HepG2 (cell line): ENCODE results near the gene IRS1. TPM values are rescaled to one million over a fixed set of nuclear protein-coding genes. Genes with fewer than 3 reads are reported as not detected.

ENCODE experiments used
- AGO2 ChIP-seq: fragments of 200-400 bp; formaldehyde crosslinking; optimal IDR thresholded peaks from 2 replicates; pipeline ENCODE3; 2017; ENCODE audit warnings: mild to moderate bottlenecking, low read depth, low read length, moderate library complexity
- ARHGAP35 ChIP-seq: sonication (generic); formaldehyde crosslinking; IDR thresholded peaks from 2 replicates; pipeline ENCODE4 v1.9.0; 2022; ENCODE audit warnings: mild to moderate bottlenecking, inconsistent platforms, moderate library complexity, missing genetic modification reagents, borderline replicate concordance
- ATF1 ChIP-seq: IDR thresholded peaks from 2 replicates; pipeline ENCODE4 v1.6.1; 2016; ENCODE audit warnings: mild to moderate bottlenecking, control low read depth
- CC2D1A ChIP-seq: sonication (generic); formaldehyde crosslinking; IDR thresholded peaks from 2 replicates; pipeline ENCODE4 v1.8.1; 2023; ENCODE audit warnings: mild to moderate bottlenecking, missing genetic modification reagents
- EHMT2 ChIP-seq: fragments of 200-600 bp; sonication (generic); IDR thresholded peaks from 2 replicates; pipeline ENCODE4 v1.7.0; 2017; ENCODE audit warnings: antibody characterized with exemption, low read depth, low read length, borderline replicate concordance
- ELF1 ChIP-seq: sonication (generic); formaldehyde crosslinking; IDR thresholded peaks from 2 replicates; pipeline ENCODE4 v1.4.0; 2020; ENCODE audit warnings: missing genetic modification reagents
- HDAC2 ChIP-seq: sonication (generic); formaldehyde crosslinking; IDR thresholded peaks from 2 replicates; pipeline ENCODE4 v1.4.0; 2020; ENCODE audit warnings: missing genetic modification reagents
- KAT8 ChIP-seq: IDR thresholded peaks from 2 replicates; pipeline ENCODE4 v1.6.1; 2016; ENCODE audit warnings: missing genetic modification reagents, missing compliant biosample characterization
- KLF11 ChIP-seq: IDR thresholded peaks from 2 replicates; pipeline ENCODE4 v1.6.1; 2016; ENCODE audit warnings: missing compliant biosample characterization
- KMT2A ChIP-seq: sonication (generic); formaldehyde crosslinking; IDR thresholded peaks from 2 replicates; pipeline ENCODE4 v1.4.0; 2020; ENCODE audit warnings: missing genetic modification reagents
- MZF1 ChIP-seq: sonication (generic); formaldehyde crosslinking; IDR thresholded peaks from 2 replicates; pipeline ENCODE4 v1.8.1; 2023; ENCODE audit warnings: mild to moderate bottlenecking, missing genetic modification reagents, borderline replicate concordance
- NCOR1 ChIP-seq: fragments of 200-600 bp; sonication (generic); IDR thresholded peaks from 2 replicates; pipeline ENCODE4 v1.7.0; 2017; ENCODE audit warnings: antibody characterized with exemption, low read length, borderline replicate concordance
- NFIB ChIP-seq: sonication (generic); formaldehyde crosslinking; IDR thresholded peaks from 2 replicates; pipeline ENCODE4 v1.9.0; 2021; ENCODE audit warnings: missing genetic modification reagents, mild to moderate bottlenecking, borderline replicate concordance
- NRL ChIP-seq: sonication (generic); formaldehyde crosslinking; IDR thresholded peaks from 2 replicates; pipeline ENCODE4 v1.5.0; 2020; ENCODE audit warnings: missing genetic modification reagents, mild to moderate bottlenecking, moderate library complexity, borderline replicate concordance
- RARA ChIP-seq: IDR thresholded peaks from 2 replicates; pipeline ENCODE4 v1.6.1; 2016; ENCODE audit warnings: missing genetic modification reagents, missing compliant biosample characterization
- RFXAP ChIP-seq: sonication (generic); formaldehyde crosslinking; IDR thresholded peaks from 2 replicates; pipeline ENCODE4 v1.4.0; 2020; ENCODE audit warnings: missing genetic modification reagents, borderline replicate concordance
- RXRA ChIP-seq: sonication (generic); formaldehyde crosslinking; IDR thresholded peaks from 2 replicates; pipeline ENCODE4 v1.5.1; 2020; ENCODE audit warnings: missing genetic modification reagents
- SALL1 ChIP-seq: sonication (generic); formaldehyde crosslinking; IDR thresholded peaks from 2 replicates; pipeline ENCODE4 v1.8.0; 2022; ENCODE audit warnings: mild to moderate bottlenecking, missing genetic modification reagents
- SIX1 ChIP-seq: sonication (generic); formaldehyde crosslinking; IDR thresholded peaks from 2 replicates; pipeline ENCODE4 v1.4.0; 2020; ENCODE audit warnings: missing genetic modification reagents, borderline replicate concordance
- ZFP91 ChIP-seq: sonication (generic); formaldehyde crosslinking; IDR thresholded peaks from 2 replicates; pipeline ENCODE4 v1.9.0; 2022; ENCODE audit warnings: missing genetic modification reagents, mild to moderate bottlenecking, borderline replicate concordance
- ZNF451 ChIP-seq: sonication (generic); formaldehyde crosslinking; IDR thresholded peaks from 2 replicates; pipeline ENCODE4 v1.5.0; 2020; ENCODE audit warnings: mild to moderate bottlenecking, missing genetic modification reagents
- ZNF557 ChIP-seq: sonication (generic); formaldehyde crosslinking; IDR thresholded peaks from 2 replicates; pipeline ENCODE4 v1.4.0; 2020; ENCODE audit warnings: missing genetic modification reagents
- ZNF740 ChIP-seq: sonication (generic); formaldehyde crosslinking; IDR thresholded peaks from 2 replicates; pipeline ENCODE4 v1.4.0; 2020; ENCODE audit warnings: missing genetic modification reagents
- ZSCAN12 ChIP-seq: sonication (generic); formaldehyde crosslinking; IDR thresholded peaks from 2 replicates; pipeline ENCODE4 v1.9.0; 2021; ENCODE audit warnings: mild to moderate bottlenecking, missing genetic modification reagents
- ZSCAN9 ChIP-seq: IDR thresholded peaks from 2 replicates; pipeline ENCODE4 v1.6.1; 2016; ENCODE audit warnings: borderline replicate concordance
- polyA plus RNA-seq, 8 experiments: library from polyadenylated mRNA; depleted of rRNA in 3 of 8; stranded (reverse) in 7 of 8; unstranded in 1 of 8; fragments of >200 nt; fragmentation: Illumina TruSeq in 4 of 8; extraction: Trizol in 4 of 8; gene quantifications; 2 replicates each; pipeline versions ENCODE4 v1.2.1 to v1.2.3, GENCODE V29; 2011 to 2016; ENCODE audit warnings: low read depth in 4 of 8, missing spikeins in 1 of 8, mixed read lengths in 1 of 8; ENCODE audit not compliant: insufficient read depth in 1 of 8
- total RNA-seq, 5 experiments: library from RNA; depleted of rRNA; stranded (reverse); fragments of >200 nt; fragmentation: Illumina TruSeq; extraction: Trizol; gene quantifications; 2 replicates each; pipeline ENCODE4 v1.2.3, GENCODE V29; 2016; ENCODE audit warnings: low read depth in 1 of 5
- TF ChIP-seq, protein P1 (sequence below): IDR thresholded peaks from 2 replicates; pipeline ENCODE4 v1.6.1; 2016; ENCODE audit warnings: control low read depth
- TF ChIP-seq, protein P2 (sequence below): sonication (generic); formaldehyde crosslinking; IDR thresholded peaks from 2 replicates; pipeline ENCODE4 v1.5.0; 2020; ENCODE audit warnings: mild to moderate bottlenecking, missing genetic modification reagents

The IRS1 gene
- total and polyA plus RNA-seq, 2 of the 13 experiments (the other 11 are each of a cell fraction or from before 2014, with no cell fraction given): 8.7 to 9.0 TPM

- TF ChIP-seq EHMT2 (0 out of 2 replicates have a peak, but pooled peaks have one; percentile 74), ZNF557 (CRISPR knock-in tag) (peak; percentile 1; the same call in 1 of the 2 replicates), AGO2 (peak; percentile 54), SIX1 (CRISPR knock-in tag) (no peak; the same call in 1 of the 2 replicates), RFXAP (CRISPR knock-in tag) (no peak), NFIB (CRISPR knock-in tag) (no peak), ELF1 (CRISPR knock-in tag) (no peak; the same call in 1 of the 2 replicates), ZNF740 (CRISPR knock-in tag) (no peak), KMT2A (CRISPR knock-in tag) (peak; percentile 1; the same call in 1 of the 2 replicates), ZSCAN9 (CRISPR knock-in tag) (no peak; the same call in 1 of the 2 replicates), ATF1 (CRISPR knock-in tag) (peak; percentile 68; the same call in 1 of the 2 replicates), SALL1 (CRISPR knock-in tag) (peak; percentile 23; the same call in 1 of the 2 replicates), KLF11 (CRISPR knock-in tag) (0 out of 2 replicates have a peak, but pooled peaks have one; percentile 15), HDAC2 (CRISPR knock-in tag) (peak; percentile 24; the same call in 1 of the 2 replicates), RXRA (CRISPR knock-in tag) (no peak; the same call in 1 of the 2 replicates), ZNF451 (CRISPR knock-in tag) (0 out of 2 replicates have a peak, but pooled peaks have one; percentile 13), RARA (CRISPR knock-in tag) (peak; percentile 39), ARHGAP35 (CRISPR knock-in tag) (peak; percentile 30; the same call in 1 of the 2 replicates), CC2D1A (no peak), NCOR1 (no peak), MZF1 (CRISPR knock-in tag) (no peak; the same call in 1 of the 2 replicates), KAT8 (CRISPR knock-in tag) (peak; percentile 48), NRL (CRISPR knock-in tag) (peak; percentile 57; the same call in 1 of the 2 replicates), ZFP91 (CRISPR knock-in tag) (peak; percentile 86; the same call in 1 of the 2 replicates), ZSCAN12 (no peak)
- TF ChIP-seq, protein P1, sequence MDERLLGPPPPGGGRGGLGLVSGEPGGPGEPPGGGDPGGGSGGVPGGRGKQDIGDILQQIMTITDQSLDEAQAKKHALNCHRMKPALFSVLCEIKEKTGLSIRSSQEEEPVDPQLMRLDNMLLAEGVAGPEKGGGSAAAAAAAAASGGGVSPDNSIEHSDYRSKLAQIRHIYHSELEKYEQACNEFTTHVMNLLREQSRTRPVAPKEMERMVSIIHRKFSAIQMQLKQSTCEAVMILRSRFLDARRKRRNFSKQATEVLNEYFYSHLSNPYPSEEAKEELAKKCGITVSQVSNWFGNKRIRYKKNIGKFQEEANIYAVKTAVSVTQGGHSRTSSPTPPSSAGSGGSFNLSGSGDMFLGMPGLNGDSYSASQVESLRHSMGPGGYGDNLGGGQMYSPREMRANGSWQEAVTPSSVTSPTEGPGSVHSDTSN (CRISPR knock-in tag): peak; percentile 92
- TF ChIP-seq, protein P2, sequence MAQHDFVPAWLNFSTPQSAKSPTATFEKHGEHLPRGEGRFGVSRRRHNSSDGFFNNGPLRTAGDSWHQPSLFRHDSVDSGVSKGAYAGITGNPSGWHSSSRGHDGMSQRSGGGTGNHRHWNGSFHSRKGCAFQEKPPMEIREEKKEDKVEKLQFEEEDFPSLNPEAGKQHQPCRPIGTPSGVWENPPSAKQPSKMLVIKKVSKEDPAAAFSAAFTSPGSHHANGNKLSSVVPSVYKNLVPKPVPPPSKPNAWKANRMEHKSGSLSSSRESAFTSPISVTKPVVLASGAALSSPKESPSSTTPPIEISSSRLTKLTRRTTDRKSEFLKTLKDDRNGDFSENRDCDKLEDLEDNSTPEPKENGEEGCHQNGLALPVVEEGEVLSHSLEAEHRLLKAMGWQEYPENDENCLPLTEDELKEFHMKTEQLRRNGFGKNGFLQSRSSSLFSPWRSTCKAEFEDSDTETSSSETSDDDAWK: no peak
Measured at GRCh38 chr2:226800941-226801784, 1.5 kb upstream of the IRS1 start (continued).
